PFSK-1 (cell line): ENCODE results near the gene EIF3J.

Experiments
- FOXP2 ChIP-seq: optimal IDR thresholded peaks from 2 replicates; pipeline ENCODE3; 2011; ENCODE audit warnings: borderline replicate concordance, control low read depth, inconsistent platforms; ENCODE audit not compliant: insufficient read depth; ENCODE audit errors: extremely low read length, extremely low read depth
- POLR2AphosphoS5 ChIP-seq: IDR thresholded peaks from 2 replicates; pipeline ENCODE4 v1.6.1; 2012; ENCODE audit warnings: low read depth, mild to moderate bottlenecking, control low read depth, low read length, moderate library complexity
- SIN3A ChIP-seq: IDR thresholded peaks from 2 replicates; pipeline ENCODE4 v1.6.1; 2012; ENCODE audit warnings: mild to moderate bottlenecking, low read length, moderate library complexity, borderline replicate concordance; ENCODE audit not compliant: insufficient read depth
- TAF1 ChIP-seq: IDR thresholded peaks from 2 replicates; pipeline ENCODE4 v1.6.1; 2012; ENCODE audit warnings: low read length, control low read depth, borderline replicate concordance; ENCODE audit not compliant: insufficient read depth
- TF ChIP-seq, protein P1 (sequence below), 2 experiments: IDR thresholded peaks; 2 replicates each; pipeline versions ENCODE4 v1.6.1 to v1.8.0; 2011 to 2012; ENCODE audit warnings: low read depth in 2 of 2, low read length in 2 of 2, control low read depth in 1 of 2, inconsistent platforms in 1 of 2, mild to moderate bottlenecking in 1 of 2, moderate library complexity in 1 of 2; ENCODE audit not compliant: insufficient read depth in 1 of 2

Gene EIF3J

GRCh38 chr15:44570361-44570760 lies 33.4 kb downstream of the EIF3J start:
- TF ChIP-seq FOXP2 (no peak), POLR2AphosphoS5 (no peak), SIN3A (no peak), TAF1 (no peak)
- TF ChIP-seq, protein P1, sequence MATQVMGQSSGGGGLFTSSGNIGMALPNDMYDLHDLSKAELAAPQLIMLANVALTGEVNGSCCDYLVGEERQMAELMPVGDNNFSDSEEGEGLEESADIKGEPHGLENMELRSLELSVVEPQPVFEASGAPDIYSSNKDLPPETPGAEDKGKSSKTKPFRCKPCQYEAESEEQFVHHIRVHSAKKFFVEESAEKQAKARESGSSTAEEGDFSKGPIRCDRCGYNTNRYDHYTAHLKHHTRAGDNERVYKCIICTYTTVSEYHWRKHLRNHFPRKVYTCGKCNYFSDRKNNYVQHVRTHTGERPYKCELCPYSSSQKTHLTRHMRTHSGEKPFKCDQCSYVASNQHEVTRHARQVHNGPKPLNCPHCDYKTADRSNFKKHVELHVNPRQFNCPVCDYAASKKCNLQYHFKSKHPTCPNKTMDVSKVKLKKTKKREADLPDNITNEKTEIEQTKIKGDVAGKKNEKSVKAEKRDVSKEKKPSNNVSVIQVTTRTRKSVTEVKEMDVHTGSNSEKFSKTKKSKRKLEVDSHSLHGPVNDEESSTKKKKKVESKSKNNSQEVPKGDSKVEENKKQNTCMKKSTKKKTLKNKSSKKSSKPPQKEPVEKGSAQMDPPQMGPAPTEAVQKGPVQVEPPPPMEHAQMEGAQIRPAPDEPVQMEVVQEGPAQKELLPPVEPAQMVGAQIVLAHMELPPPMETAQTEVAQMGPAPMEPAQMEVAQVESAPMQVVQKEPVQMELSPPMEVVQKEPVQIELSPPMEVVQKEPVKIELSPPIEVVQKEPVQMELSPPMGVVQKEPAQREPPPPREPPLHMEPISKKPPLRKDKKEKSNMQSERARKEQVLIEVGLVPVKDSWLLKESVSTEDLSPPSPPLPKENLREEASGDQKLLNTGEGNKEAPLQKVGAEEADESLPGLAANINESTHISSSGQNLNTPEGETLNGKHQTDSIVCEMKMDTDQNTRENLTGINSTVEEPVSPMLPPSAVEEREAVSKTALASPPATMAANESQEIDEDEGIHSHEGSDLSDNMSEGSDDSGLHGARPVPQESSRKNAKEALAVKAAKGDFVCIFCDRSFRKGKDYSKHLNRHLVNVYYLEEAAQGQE (IDR thresholded peaks at IDR 0.05; ENCODE audit: insufficient read depth in 1 of 2, low read depth in 2 of 2, low read length in 2 of 2) = no peak

DNA sequence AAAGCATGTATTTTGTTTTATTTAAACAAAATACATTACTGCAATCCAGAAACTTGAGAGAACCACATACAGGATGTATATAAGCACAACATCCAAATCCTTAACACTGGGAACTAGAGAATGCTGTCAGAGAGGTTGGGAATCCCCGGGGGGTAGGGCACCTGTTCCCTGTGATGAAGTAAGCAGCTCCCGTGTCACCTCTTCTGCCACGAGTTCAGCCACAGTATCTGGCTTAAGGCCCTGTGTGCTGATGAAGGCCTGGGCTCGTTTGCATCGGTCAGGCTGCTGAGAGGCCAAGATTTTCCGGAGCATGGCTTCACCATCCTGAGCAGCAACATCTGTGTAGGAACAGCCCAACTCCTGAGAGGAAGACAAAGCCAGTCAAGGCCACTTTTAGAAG lies 36.4 kb downstream of the EIF3J start:
- TF ChIP-seq POLR2AphosphoS5 (no peak), SIN3A (no peak)
- TF ChIP-seq, protein P1 (IDR thresholded peaks at IDR 0.05; ENCODE audit: insufficient read depth in 1 of 2, low read depth in 2 of 2, low read length in 2 of 2) = no peak

DNA sequence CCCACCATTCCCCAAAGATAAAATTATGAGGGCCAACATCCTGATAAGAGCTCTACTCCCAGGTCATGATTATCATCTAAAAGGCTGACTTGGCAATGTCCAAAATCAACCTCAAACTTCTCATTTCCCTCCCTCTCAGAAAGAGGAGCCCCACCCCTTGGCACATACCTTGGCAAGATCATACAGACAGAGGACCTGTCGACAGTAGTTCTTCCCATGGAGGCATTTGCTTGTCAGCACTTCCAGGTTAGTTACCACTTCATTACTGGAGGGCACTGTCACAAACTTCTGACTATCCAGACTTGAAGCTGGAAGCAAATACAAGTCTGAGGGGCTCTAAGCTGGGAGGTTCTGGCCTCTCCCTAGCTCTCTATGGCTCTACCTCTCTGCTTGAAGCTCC lies 37.8 kb downstream of the EIF3J start:
- TF ChIP-seq SIN3A = no peak
- no peak for TF ChIP-seq POLR2AphosphoS5
- TF ChIP-seq, protein P1 (IDR thresholded peaks at IDR 0.05; ENCODE audit: insufficient read depth in 1 of 2, low read depth in 2 of 2, low read length in 2 of 2) = no peak
- TF ChIP-seq FOXP2 = no peak
- TF ChIP-seq TAF1 = no peak

GRCh38 chr15:44580105-44580504 lies 43.2 kb downstream of the EIF3J start:
- no peak for TF ChIP-seq SIN3A

DNA sequence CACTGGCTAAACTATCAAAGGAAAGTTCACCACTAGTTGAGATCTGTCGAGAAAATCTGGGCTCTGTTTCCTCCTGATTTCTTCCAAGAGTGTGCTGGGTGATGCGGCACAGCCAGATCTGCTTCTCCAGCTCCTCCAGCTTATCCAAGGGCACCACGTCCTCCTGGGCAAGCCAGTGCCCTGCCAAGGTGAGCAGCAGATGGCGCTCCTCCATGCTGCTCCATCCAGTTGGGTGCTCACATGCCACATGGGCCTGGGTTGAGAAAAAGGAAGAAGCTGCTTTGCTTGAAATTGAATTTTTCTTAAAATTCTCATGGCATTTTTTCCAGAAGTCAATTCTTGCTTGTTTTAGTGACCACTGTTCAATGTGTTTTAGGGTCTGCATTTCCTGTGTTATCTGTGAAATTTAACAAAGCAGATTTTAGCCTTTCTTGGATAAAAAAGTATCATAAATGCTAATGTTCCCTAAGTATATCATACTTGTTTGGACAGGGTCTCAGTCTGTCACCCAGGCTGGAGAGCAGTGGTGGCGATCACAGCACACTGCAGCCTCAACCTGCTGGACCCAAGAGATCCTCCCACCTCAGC lies 47.3 kb downstream of the EIF3J start:
- no peak for TF ChIP-seq FOXP2
- TF ChIP-seq, protein P1 (IDR thresholded peaks at IDR 0.05; ENCODE audit: insufficient read depth in 1 of 2, low read depth in 2 of 2, low read length in 2 of 2) = no peak
- no peak for TF ChIP-seq TAF1
- TF ChIP-seq POLR2AphosphoS5 = no peak
- TF ChIP-seq SIN3A = no peak
